ENCODE measurements around the gene PGAP6. TPM values are rescaled to one million over a fixed set of nuclear protein-coding genes. Genes with fewer than 3 reads are reported as not detected.

The PGAP6 gene
- total and polyA plus RNA-seq, 2 of the 13 experiments (the other 11 are each of a cell fraction or from before 2014, with no cell fraction given): 52.7 to 136 TPM

GRCh38 chr16:342455-343213, 39.1 kb downstream of the PGAP6 start (continued):
- TF ChIP-seq MYPOP (CRISPR knock-in tag; IDR thresholded peaks at IDR 0.05) (peak; percentile 65; the same call in 1 of the 2 replicates), ZFX (CRISPR knock-in tag; IDR thresholded peaks at IDR 0.05; ENCODE audit: low read depth) (peak; percentile 89; the same call in 1 of the 2 replicates), ZNF737 (CRISPR knock-in tag; IDR thresholded peaks at IDR 0.05; ENCODE audit: borderline replicate concordance) (no peak), ESRRA (CRISPR knock-in tag; IDR thresholded peaks at IDR 0.05; ENCODE audit: low read depth) (peak; percentile 82), BHLHE40 (IDR thresholded peaks at IDR 0.05; ENCODE audit: low read length) (peak; percentile 92), TBX3 (IDR thresholded peaks at IDR 0.05; ENCODE audit: borderline replicate concordance) (no peak), CTCF (CRISPR knock-in tag; IDR thresholded peaks at IDR 0.05) (peak; percentile 84), ZNF225 (CRISPR knock-in tag; IDR thresholded peaks at IDR 0.05) (0 out of 2 replicates have a peak, but pooled peaks have one; percentile 35), THAP8 (CRISPR knock-in tag; IDR thresholded peaks at IDR 0.05; ENCODE audit: borderline replicate concordance) (no peak), ZNF331 (CRISPR knock-in tag; IDR thresholded peaks at IDR 0.05) (peak; percentile 72), ZNF263 (CRISPR knock-in tag; IDR thresholded peaks at IDR 0.05) (peak; percentile 55), ISL2 (CRISPR knock-in tag; IDR thresholded peaks at IDR 0.05) (0 out of 2 replicates have a peak, but pooled peaks have one; percentile 34), GABPA (IDR thresholded peaks at IDR 0.05; ENCODE audit: low read depth, low read length) (no peak), GABPA (CRISPR knock-in tag; IDR thresholded peaks at IDR 0.05; ENCODE audit: low read depth) (no peak), POGZ (CRISPR knock-in tag; IDR thresholded peaks at IDR 0.05) (0 out of 2 replicates have a peak, but pooled peaks have one; percentile 35), TFE3 (CRISPR knock-in tag; IDR thresholded peaks at IDR 0.05) (peak; percentile 82), HNF1A (IDR thresholded peaks at IDR 0.05; ENCODE audit: low read depth) (no peak), HNF1A (CRISPR knock-in tag; IDR thresholded peaks at IDR 0.05; ENCODE audit: borderline replicate concordance) (peak; percentile 46; the same call in 1 of the 2 replicates), ZBTB43 (CRISPR knock-in tag; conservative IDR thresholded peaks at IDR 0.05) (0 out of 2 replicates have a peak, but pooled peaks have one; percentile 61)
